Mesothelial cell of epicardium (in vitro differentiated cells): ENCODE results near the gene PER1. TPM values are rescaled to one million over a fixed set of nuclear protein-coding genes. Genes with fewer than 3 reads are reported as not detected.

Source experiments
- DNase-seq, 2 experiments: peaks; one replicate each; pipeline ENCODE4 v3.0.0; 2021; ENCODE audit warnings: low spot score in 2 of 2; ENCODE audit not compliant: unreplicated experiment in 2 of 2
- H3K27ac Mint-ChIP-seq: 2 replicates; pipeline ENCODE4 v1.8.0; 2021; ENCODE audit warnings: mixed read lengths
- H3K27me3 Mint-ChIP-seq: 2 replicates; pipeline ENCODE4 v1.8.0; 2021; ENCODE audit warnings: low read depth, mixed read lengths
- H3K36me3 Mint-ChIP-seq: 2 replicates; pipeline ENCODE4 v1.8.0; 2021; ENCODE audit warnings: mixed read lengths
- H3K4me1 Mint-ChIP-seq: 2 replicates; pipeline ENCODE4 v1.8.0; 2021; ENCODE audit warnings: mixed read lengths
- H3K4me3 Mint-ChIP-seq: 2 replicates; pipeline ENCODE4 v1.8.0; 2021; ENCODE audit warnings: mild to moderate bottlenecking, moderate library complexity, mixed read lengths
- H3K9me3 Mint-ChIP-seq: 2 replicates; pipeline ENCODE4 v1.8.0; 2021; ENCODE audit warnings: mixed read lengths
- CTCF ChIP-seq: fragments of 200-600 bp; sonication (generic); IDR thresholded peaks from one replicate; pipeline ENCODE4 v1.5.0; 2021; ENCODE audit warnings: antibody characterized with exemption; ENCODE audit not compliant: unreplicated experiment
- microRNA-seq: library from miRNA; unstranded; fragments of <30 nt; microRNA quantifications from one replicate; pipeline ENCODE4 v1.2.0, GENCODE V29; 2021; ENCODE audit warnings: inconsistent platforms, mixed read lengths
- total RNA-seq: library from RNA; stranded (reverse); gene quantifications from 3 replicates; pipeline ENCODE4 v1.2.1, GENCODE V29; 2021

Gene PER1
- total RNA-seq, 1 donor from 2014 or later: 70.2 TPM

GRCh38 chr17:8095361-8095760, 56.8 kb downstream of the PER1 start:
- no peaks in the 10 kb centered on the region for H3K4me1 Mint-ChIP-seq
- no peak overlapping the region for H3K4me3 Mint-ChIP-seq
- DNase-seq: no peak
- H3K36me3 Mint-ChIP-seq: no peaks in the 10 kb centered on the region
- H3K9me3 Mint-ChIP-seq: no peaks in the 10 kb centered on the region
- no peak overlapping the region for H3K27ac Mint-ChIP-seq
- TF ChIP-seq CTCF: no peak
- H3K27me3 Mint-ChIP-seq: peaks cover 66% of the 10 kb centered on the region

DNA sequence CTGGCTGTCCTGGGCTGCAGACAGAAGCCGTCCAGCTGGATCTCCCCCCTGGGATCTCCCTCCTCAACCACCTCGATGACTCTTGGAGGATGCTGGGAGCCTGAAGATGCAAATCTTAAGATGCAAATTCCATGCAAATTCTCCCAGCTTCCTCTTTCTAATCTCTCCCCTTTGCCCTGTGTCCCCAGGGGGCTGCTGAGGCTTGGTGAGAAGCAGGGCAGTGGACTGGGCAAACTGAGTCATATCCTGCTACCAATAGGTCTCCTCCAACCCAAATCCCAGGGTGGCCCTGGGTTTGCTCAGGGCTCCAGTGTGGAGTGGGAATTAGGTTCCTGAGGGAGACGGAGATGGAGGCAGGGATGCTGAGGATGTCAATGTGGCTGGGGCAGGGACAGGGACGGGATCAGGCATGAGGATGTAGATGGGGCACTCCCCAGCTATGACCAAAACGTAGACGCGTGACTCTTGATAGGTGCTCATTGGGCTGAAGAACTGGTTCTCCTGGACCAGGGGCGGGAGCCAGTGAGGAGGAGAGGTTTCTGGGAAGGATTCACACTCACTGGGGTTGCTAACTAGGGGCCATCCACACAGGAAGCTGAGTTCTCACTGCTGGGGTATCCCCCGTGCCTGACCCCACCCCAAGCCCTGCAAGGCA, 61.0 kb downstream of the PER1 start:
- no peak for DNase-seq
- peaks cover 89% of the 10 kb centered on the region for H3K27me3 Mint-ChIP-seq
- no peaks in the 10 kb centered on the region for H3K4me1 Mint-ChIP-seq
- H3K27ac Mint-ChIP-seq: no peak overlapping the region
- no peaks in the 10 kb centered on the region for H3K36me3 Mint-ChIP-seq
- no peak for TF ChIP-seq CTCF
- no peaks in the 10 kb centered on the region for H3K9me3 Mint-ChIP-seq
- H3K4me3 Mint-ChIP-seq: no peak overlapping the region

Small RNA genes within 50 kb of the gene (microRNA-seq; reads per million reads assigned to microRNA genes)
- gene MIR4521 (10.6 reads per million, percentile 33 among the genes with 10 or more reads in this experiment), gene MIR6883 (not detected)

Other genes with a start within 250 kb of the PER1 start
- gene RNF227, start 236.1 kb downstream of the PER1 start, total RNA-seq: 3.0 to 3.4 TPM (median 3.1 TPM) in 3 replicates
- gene KCNAB3, start 222.5 kb downstream of the PER1 start, total RNA-seq: 18.4 to 18.8 TPM (median 18.5 TPM) in 3 replicates
- gene TRAPPC1, start 220.5 kb downstream of the PER1 start, total RNA-seq: 98.7 to 119 TPM (median 111 TPM) in 3 replicates
- 49.4 to 51.5 TPM (median 50.0 TPM) in 3 replicates for gene CNTROB, start 220.2 kb downstream of the PER1 start, total RNA-seq
- 0.34 to 0.75 TPM (median 0.69 TPM) in 3 replicates for gene GUCY2D, start 149.8 kb downstream of the PER1 start, total RNA-seq
- 0.09 TPM in 1 of 3 replicates, not detected in the others for gene ALOX15B, start 113.3 kb downstream of the PER1 start, total RNA-seq
- gene ALOX12B, start 64.7 kb downstream of the PER1 start, total RNA-seq: 0.70 TPM in 1 of 3 replicates, not detected in the others
- 0.09 to 0.13 TPM in 2 of 3 replicates, not detected in the other for gene ALOXE3, start 33.9 kb downstream of the PER1 start, total RNA-seq
- gene HES7, start 28.3 kb downstream of the PER1 start, total RNA-seq: 0.45 to 0.75 TPM (median 0.66 TPM) in 3 replicates
- gene VAMP2, start 10.5 kb upstream of the PER1 start, total RNA-seq: 51.3 to 55.3 TPM (median 54.8 TPM) in 3 replicates
- 22.0 to 23.2 TPM (median 22.6 TPM) in 3 replicates for gene TMEM107, start 24.0 kb upstream of the PER1 start, total RNA-seq
- gene BORCS6, start 37.8 kb upstream of the PER1 start, total RNA-seq: 2.7 to 3.1 TPM (median 3.0 TPM) in 3 replicates
- gene AURKB, start 58.2 kb upstream of the PER1 start, total RNA-seq: 33.1 to 37.4 TPM (median 37.3 TPM) in 3 replicates
- 45.1 to 52.9 TPM (median 50.6 TPM) in 3 replicates for gene CTC1, start 95.7 kb upstream of the PER1 start, total RNA-seq
- gene PFAS, start 96.9 kb upstream of the PER1 start, total RNA-seq: 104 to 111 TPM (median 105 TPM) in 3 replicates
- 25.1 to 26.4 TPM (median 25.7 TPM) in 3 replicates for gene RANGRF, start 136.3 kb upstream of the PER1 start, total RNA-seq
- gene SLC25A35, start 143.0 kb upstream of the PER1 start, total RNA-seq: 8.8 to 9.2 TPM (median 9.1 TPM) in 3 replicates
- 0.20 TPM in 1 of 3 replicates, not detected in the others for gene ARHGEF15, start 157.8 kb upstream of the PER1 start, total RNA-seq
- gene ODF4, start 187.4 kb upstream of the PER1 start, total RNA-seq: not detected in 3 replicates
- gene RPL26, start 230.8 kb upstream of the PER1 start, total RNA-seq: 1,879 to 1,981 TPM (median 1,947 TPM) in 3 replicates
- not detected in 3 replicates for gene RNF222, start 245.4 kb upstream of the PER1 start, total RNA-seq